WI38 (cell line): ENCODE results near the gene MFGE8.

Experiments
- H3K4me3 ChIP-seq: 2 replicates; pipeline ENCODE4 v1.5.1; 2011; ENCODE audit warnings: low read depth, mild to moderate bottlenecking, control low read depth, low read length
- TF ChIP-seq, protein P1 (sequence below): IDR thresholded peaks from 2 replicates; pipeline ENCODE4 v1.5.1; 2012; ENCODE audit warnings: low read depth, mild to moderate bottlenecking, control low read depth, low read length

The MFGE8 gene

DNA sequence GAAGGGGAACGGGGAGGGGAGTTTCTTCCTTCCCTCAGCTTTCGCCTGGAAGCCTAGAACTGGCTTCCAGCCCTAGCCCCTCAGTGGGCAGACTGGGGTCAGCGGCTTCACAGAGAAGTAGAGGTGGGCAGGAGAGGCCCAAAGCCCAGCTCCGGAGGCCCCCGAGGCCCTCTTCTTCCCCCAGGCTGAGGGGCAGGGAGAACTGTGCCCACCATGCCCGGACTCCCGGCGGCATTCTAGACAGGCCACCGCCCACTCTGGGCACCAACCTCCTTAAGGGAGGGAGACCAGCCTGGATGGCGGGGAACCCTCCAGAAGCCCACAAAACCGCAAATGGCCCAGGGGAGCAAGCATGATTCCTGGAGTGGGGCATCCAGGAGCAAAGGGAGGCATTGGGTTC lies 35.8 kb downstream of the MFGE8 start:
- no peak overlapping the region for H3K4me3 ChIP-seq
- TF ChIP-seq, protein P1, sequence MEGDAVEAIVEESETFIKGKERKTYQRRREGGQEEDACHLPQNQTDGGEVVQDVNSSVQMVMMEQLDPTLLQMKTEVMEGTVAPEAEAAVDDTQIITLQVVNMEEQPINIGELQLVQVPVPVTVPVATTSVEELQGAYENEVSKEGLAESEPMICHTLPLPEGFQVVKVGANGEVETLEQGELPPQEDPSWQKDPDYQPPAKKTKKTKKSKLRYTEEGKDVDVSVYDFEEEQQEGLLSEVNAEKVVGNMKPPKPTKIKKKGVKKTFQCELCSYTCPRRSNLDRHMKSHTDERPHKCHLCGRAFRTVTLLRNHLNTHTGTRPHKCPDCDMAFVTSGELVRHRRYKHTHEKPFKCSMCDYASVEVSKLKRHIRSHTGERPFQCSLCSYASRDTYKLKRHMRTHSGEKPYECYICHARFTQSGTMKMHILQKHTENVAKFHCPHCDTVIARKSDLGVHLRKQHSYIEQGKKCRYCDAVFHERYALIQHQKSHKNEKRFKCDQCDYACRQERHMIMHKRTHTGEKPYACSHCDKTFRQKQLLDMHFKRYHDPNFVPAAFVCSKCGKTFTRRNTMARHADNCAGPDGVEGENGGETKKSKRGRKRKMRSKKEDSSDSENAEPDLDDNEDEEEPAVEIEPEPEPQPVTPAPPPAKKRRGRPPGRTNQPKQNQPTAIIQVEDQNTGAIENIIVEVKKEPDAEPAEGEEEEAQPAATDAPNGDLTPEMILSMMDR = no peak

DNA sequence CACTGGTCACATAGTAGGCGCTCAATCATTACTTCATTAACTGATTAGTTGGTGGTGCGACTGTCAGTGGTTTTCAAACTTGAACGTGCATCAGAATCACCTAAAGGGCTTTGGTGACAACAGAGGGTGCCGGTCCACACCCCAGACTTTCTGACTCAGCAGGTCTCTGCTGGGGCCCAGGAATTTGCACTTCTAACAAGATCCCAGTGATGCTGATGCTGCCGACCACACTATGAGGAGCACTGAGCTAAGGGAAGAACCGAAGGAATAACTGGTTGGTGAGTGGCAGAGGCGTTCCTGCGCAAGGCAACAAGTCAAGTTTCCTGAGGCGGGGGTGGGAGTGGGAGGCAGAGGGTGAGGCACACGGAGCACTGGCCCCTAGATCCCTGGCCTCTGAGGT lies 36.6 kb downstream of the MFGE8 start:
- TF ChIP-seq, protein P1 = no peak
- no peak overlapping the region for H3K4me3 ChIP-seq

DNA sequence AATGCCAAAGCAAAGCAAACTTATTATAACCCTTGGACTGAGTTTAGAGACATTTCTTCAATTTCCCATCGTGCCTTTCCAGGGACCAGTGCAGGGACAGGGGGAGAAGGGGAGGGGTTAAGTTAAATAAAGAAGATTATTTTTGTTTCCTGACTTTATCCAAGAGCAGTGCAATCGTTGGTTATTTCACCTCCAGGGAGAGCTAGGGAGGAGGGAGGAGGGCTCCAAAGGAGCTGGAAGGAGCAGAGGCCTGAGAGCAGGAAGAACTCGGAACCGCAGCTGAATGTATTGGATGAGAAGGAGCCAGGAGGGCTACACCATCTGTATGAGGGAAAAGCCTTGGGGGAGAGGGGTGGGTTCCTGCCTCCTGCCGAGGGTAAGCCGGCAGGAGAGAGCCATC lies 38.5 kb downstream of the MFGE8 start:
- TF ChIP-seq, protein P1 = no peak
- no peak overlapping the region for H3K4me3 ChIP-seq

DNA sequence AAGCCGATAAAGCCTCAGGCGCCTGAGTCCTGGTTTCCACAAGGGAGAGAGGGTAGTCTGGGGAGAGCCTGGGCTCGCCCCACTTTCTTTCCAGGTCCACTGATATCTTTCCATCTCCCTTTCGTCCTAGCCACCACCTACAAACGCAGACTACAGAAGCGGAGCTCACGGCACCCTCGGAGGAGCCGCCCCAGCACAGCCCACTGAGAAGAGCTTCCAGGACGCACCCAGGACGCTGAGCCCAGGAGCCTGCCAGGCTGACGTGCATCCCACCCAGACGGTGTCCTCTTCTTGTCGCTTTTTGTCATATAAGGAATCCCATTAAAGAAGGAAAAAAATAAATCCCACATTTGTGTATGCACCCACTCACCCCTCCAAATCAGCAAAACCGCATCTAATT lies 38.9 kb downstream of the MFGE8 start:
- no peak overlapping the region for H3K4me3 ChIP-seq
- TF ChIP-seq, protein P1 = no peak

DNA sequence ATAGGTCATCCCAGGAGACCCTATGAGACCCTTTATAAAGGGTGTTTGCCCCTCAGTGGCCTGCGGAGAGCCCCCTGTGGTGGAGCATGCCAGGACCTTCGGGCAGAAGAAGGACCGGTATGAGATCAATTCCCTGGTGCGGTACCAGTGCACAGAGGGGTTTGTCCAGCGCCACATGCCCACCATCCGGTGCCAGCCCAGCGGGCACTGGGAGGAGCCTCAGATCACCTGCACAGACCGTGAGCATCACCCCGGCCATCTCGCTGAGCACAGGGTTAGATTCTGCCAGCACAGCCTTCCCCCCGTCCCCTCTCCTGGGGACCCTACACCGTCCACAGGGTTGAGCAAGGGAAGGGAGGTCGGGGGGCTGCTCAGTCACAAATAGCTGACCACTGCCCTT lies 39.4 kb downstream of the MFGE8 start:
- no peak overlapping the region for H3K4me3 ChIP-seq
- TF ChIP-seq, protein P1 = no peak

DNA sequence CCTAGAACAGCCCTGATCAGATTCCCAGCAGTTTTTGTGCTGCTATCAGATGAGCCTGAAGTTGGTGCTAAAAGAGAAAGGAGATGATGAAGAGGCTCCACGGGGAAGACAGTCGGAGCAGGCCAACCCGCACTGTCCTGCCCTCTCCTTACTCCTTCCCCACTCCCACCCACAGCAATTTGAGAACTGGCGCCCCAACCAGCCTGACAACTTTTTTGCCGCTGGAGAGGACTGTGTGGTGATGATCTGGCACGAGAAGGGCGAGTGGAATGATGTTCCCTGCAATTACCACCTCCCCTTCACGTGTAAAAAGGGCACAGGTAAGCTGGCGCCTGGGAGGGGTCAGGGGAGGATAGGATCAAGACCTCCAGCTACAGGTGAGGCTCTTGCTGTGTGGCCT lies 40.5 kb downstream of the MFGE8 start:
- TF ChIP-seq, protein P1 = no peak
- no peak overlapping the region for H3K4me3 ChIP-seq

DNA sequence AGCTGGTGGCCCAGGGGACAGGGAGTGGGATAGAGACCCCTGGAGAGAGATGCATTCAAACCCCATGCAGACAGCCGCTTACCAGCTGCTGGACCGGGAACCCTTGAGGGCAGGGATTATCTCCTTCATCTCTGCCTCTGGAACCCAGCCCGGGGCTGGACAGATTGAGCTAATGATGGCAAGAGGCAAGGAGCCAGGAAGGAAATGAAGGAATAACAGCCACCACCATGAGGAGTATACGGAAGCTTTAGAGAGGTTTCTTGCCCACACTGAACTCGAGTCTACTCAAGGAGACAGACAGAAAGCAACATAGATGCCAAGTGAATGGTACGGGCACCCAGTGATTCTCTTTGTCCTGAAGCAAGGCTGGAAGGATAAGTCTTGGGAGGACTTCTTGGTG lies 41.1 kb downstream of the MFGE8 start:
- TF ChIP-seq, protein P1 = no peak
- H3K4me3 ChIP-seq = no peak overlapping the region
